ENCODE results near the gene PABPC1L.
A peak's percentile ranks its signal among the peaks of the same experiment; 100 is the strongest.

Gene PABPC1L

GRCh38 chr20:44910690-44911262, 916 bp downstream of the PABPC1L start:
- H3K4me3 ChIP-seq (ENCODE audit: low read depth, low read length) = peak overlapping the region; percentile 79
- POLR2A ChIA-PET = interaction anchor here (1.3 kb wide), 1 partner anchor 29 kb away, joined by 3 read pairs; no protein-coding TSS in a partner anchor
- TF ChIP-seq CTCF (IDR thresholded peaks at IDR 0.05; ENCODE audit: insufficient read depth, low read length, missing control alignments) = no peak
- CTCF ChIA-PET = interaction anchor here (0.6 to 1.3 kb wide), 3 partner anchors 23 to 383 kb away, joined by 3 to 6 read pairs (median 4); no protein-coding TSS in a partner anchor
- no peak for DNase-seq (ENCODE audit: low read depth, low spot score)

DNA sequence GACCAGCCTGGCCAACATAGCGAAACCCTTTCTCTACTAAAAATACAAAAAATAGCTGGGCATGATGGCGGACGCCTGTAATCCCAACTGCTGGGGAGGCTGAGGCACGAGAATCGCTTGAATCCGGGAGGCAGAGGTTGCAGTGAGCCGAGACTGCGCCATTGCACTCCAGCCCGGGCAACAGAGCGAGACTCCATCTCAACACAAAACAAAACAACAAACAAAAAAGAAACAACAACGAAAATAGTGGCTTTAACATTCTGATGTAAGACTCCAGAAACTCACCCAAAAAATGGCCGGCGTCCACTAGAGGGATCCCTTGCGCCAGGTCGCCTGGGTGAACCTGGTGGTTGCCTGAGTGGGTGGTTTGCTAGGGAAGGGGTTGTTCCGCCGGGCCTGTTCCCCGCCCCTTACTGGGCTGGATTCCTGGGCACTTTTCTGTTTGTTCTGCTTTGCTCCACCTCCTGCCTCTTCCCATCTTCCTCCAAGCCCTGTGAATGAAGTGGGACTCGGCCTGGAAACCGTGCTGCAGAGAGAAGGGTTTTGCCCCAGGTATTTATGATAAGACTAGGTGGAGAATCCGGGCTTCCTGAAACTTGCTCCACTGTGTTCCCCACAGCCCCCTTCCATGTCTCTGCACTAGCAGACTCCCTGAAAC, 1.5 kb downstream of the PABPC1L start:
- no peak overlapping the region for H3K4me3 ChIP-seq (ENCODE audit: low read depth, low read length)
- no peak for DNase-seq (ENCODE audit: low read depth, low spot score)
- peak; percentile 46 for TF ChIP-seq CTCF (IDR thresholded peaks at IDR 0.05; ENCODE audit: insufficient read depth, low read length, missing control alignments)
- POLR2A ChIA-PET = no interaction called here
- CTCF ChIA-PET = interaction anchor here (0.6 to 1.3 kb wide), 4 partner anchors 23 to 383 kb away, joined by 3 to 6 read pairs (median 4); no protein-coding TSS in a partner anchor

- no peak overlapping the region for H3K4me3 ChIP-seq (ENCODE audit: low read depth, low read length)
- no peak for TF ChIP-seq CTCF (IDR thresholded peaks at IDR 0.05; ENCODE audit: insufficient read depth, low read length, missing control alignments)
- no peak for DNase-seq (ENCODE audit: low read depth, low spot score)
- ChIA-PET CTCF (interaction anchor here (1.0 kb wide), 1 partner anchor 198 kb away, joined by 3 read pairs; no protein-coding TSS in a partner anchor), POLR2A (no interaction called here)
These were observed 2.3 kb downstream of the PABPC1L start for GRCh38 chr20:44912189-44912588.

DNA sequence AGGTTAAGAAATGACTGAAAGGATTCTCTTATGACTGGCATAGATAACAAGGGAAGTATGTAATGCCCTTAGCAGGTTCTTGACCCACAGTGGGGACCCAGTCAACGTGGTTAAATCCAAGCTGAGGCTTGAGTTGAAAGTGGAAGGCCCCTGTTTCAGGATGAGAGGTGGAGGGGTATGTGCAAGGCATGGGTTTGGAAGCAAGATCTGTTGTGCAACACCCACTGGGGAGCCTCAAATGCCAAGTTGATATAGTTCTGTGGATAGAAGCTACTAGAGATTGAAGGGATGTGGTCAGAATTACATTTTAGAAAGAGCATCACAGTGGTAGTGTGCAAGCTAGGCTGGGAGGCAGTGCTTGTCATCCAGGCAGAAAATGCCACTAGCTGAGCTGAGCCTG, 5.1 kb downstream of the PABPC1L start:
- CTCF ChIA-PET = no interaction called here
- POLR2A ChIA-PET = no interaction called here
- H3K4me3 ChIP-seq (ENCODE audit: low read depth, low read length) = no peak overlapping the region
- no peak for DNase-seq (ENCODE audit: low read depth, low spot score)
- TF ChIP-seq CTCF (IDR thresholded peaks at IDR 0.05; ENCODE audit: insufficient read depth, low read length, missing control alignments) = no peak

DNA sequence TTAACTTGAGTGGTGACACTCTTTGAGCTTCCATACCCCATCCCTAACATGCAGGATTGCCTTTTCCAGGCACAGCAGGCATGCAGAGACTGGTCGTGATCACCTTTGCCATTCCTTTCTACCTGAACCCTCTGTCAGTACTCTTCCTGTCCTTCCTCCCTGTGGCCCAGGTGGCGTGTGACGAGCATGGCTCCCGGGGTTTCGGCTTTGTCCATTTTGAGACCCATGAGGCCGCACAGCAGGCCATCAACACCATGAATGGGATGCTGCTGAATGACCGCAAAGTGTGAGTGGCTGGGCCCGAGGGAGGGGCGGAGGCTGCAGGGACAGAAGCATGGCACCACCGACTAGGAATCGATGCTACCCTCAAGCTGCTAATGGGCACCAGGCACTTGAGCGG, 6.7 kb downstream of the PABPC1L start:
- TF ChIP-seq CTCF (IDR thresholded peaks at IDR 0.05; ENCODE audit: insufficient read depth, low read length, missing control alignments) = no peak
- DNase-seq (ENCODE audit: low read depth, low spot score) = no peak
- no peak overlapping the region for H3K4me3 ChIP-seq (ENCODE audit: low read depth, low read length)
- ChIA-PET POLR2A (no interaction called here), CTCF (interaction anchor here (1.0 kb wide), 1 partner anchor 16 kb away, joined by 3 read pairs; no protein-coding TSS in a partner anchor)

GRCh38 chr20:44917399-44917798, 7.5 kb downstream of the PABPC1L start:
- ChIA-PET POLR2A (no interaction called here), CTCF (interaction anchor here (1.0 to 1.1 kb wide), 3 partner anchors 9 to 21 kb away, joined by 3 read pairs; no protein-coding TSS in a partner anchor)
- DNase-seq (ENCODE audit: low read depth, low spot score) = no peak
- H3K4me3 ChIP-seq (ENCODE audit: low read depth, low read length) = no peak overlapping the region
- TF ChIP-seq CTCF (IDR thresholded peaks at IDR 0.05; ENCODE audit: insufficient read depth, low read length, missing control alignments) = no peak
